Stimulated activated naive B cell treated with anti-CD40 and anti-IgM and Interleukin-4, amounts not matched to agents 10 μg/mL and 1 μg/mL and 100 μg/mL, for 72 hours (primary cell): Measurements from ENCODE around the gene FHAD1.

Experiments used
- ATAC-seq, 2 donors: fragments of 150-1000 bp; cut with Tn5 transposase; replicated peaks; 2 replicates each; pipeline ENCODE4 v1.10.0; 2021; ENCODE audit warnings: moderate library complexity in 1 of 2
- DNase-seq: peaks from one replicate; pipeline ENCODE4 v3.0.0; 2021
- H3K27ac Mint-ChIP-seq: one replicate; pipeline ENCODE4 v1.8.0; 2022; ENCODE audit warnings: mild to moderate bottlenecking, mixed read lengths
- H3K27me3 Mint-ChIP-seq, 2 donors: one replicate each; pipeline ENCODE4 v1.8.0; 2022; ENCODE audit warnings: mixed read lengths in 2 of 2
- H3K36me3 Mint-ChIP-seq, 2 donors: one replicate each; pipeline ENCODE4 v1.8.0; 2022; ENCODE audit warnings: mixed read lengths in 2 of 2, mild to moderate bottlenecking in 1 of 2
- H3K4me1 Mint-ChIP-seq, 2 donors: one replicate each; pipeline ENCODE4 v1.8.0; 2022; ENCODE audit warnings: mixed read lengths in 2 of 2, mild to moderate bottlenecking in 1 of 2
- H3K4me3 Mint-ChIP-seq, 2 donors: one replicate each; pipeline ENCODE4 v1.8.0; 2022; ENCODE audit warnings: mild to moderate bottlenecking in 2 of 2, mixed read lengths in 2 of 2, moderate library complexity in 1 of 2
- H3K9me3 Mint-ChIP-seq, 2 donors: one replicate each; pipeline ENCODE4 v1.8.0; 2022; ENCODE audit warnings: mixed read lengths in 2 of 2, mild to moderate bottlenecking in 1 of 2

Gene FHAD1

GRCh38 chr1:15272009-15272781 lies 25.2 kb downstream of the FHAD1 start:
- Mint-ChIP-seq H3K4me3 (no peak overlapping the region), H3K36me3 (no peaks in the 10 kb centered on the region), H3K9me3 (no peaks in the 10 kb centered on the region), H3K27me3 (peaks cover 24 to 42% of the 10 kb centered on the region in 2 donors), H3K27ac (no peak overlapping the region), H3K4me1 (no peaks in the 10 kb centered on the region)
- peak; percentile 11 for DNase-seq
- ATAC-seq, result peak; percentile 69 to 83

- DNase-seq, result no peak
- peaks cover 24 to 45% of the 10 kb centered on the region in 2 donors for H3K27me3 Mint-ChIP-seq
- ATAC-seq, result peak in 1 of 2 donors; percentile 2
- no peaks in the 10 kb centered on the region for H3K36me3 Mint-ChIP-seq
- no peak overlapping the region for H3K4me3 Mint-ChIP-seq
- no peaks in the 10 kb centered on the region for H3K9me3 Mint-ChIP-seq
- no peak overlapping the region for H3K27ac Mint-ChIP-seq
- H3K4me1 Mint-ChIP-seq, result no peaks in the 10 kb centered on the region
Measured at GRCh38 chr1:15272782-15273127, 25.7 kb downstream of the FHAD1 start.

- no peaks in the 10 kb centered on the region for H3K4me1 Mint-ChIP-seq
- no peaks in the 10 kb centered on the region for H3K36me3 Mint-ChIP-seq
- H3K27me3 Mint-ChIP-seq, result peaks cover 24 to 45% of the 10 kb centered on the region in 2 donors
- no peaks in the 10 kb centered on the region for H3K9me3 Mint-ChIP-seq
- no peak overlapping the region for H3K27ac Mint-ChIP-seq
- DNase-seq (no peak), ATAC-seq (no peak)
- no peak overlapping the region for H3K4me3 Mint-ChIP-seq
Measured at GRCh38 chr1:15273274-15273673, 26.3 kb downstream of the FHAD1 start.

GRCh38 chr1:15275921-15276683 lies 29.1 kb downstream of the FHAD1 start:
- ATAC-seq (no peak), DNase-seq (no peak)
- Mint-ChIP-seq H3K9me3 (no peaks in the 10 kb centered on the region), H3K27me3 (peaks cover 24 to 40% of the 10 kb centered on the region in 2 donors), H3K4me1 (no peaks in the 10 kb centered on the region), H3K27ac (no peak overlapping the region), H3K4me3 (no peak overlapping the region), H3K36me3 (no peaks in the 10 kb centered on the region)

GRCh38 chr1:15276691-15277446 lies 29.8 kb downstream of the FHAD1 start:
- ATAC-seq (no peak), DNase-seq (no peak)
- Mint-ChIP-seq H3K4me1 (no peaks in the 10 kb centered on the region), H3K27ac (no peak overlapping the region), H3K27me3 (peaks cover 25 to 41% of the 10 kb centered on the region in 2 donors), H3K4me3 (no peak overlapping the region), H3K36me3 (no peaks in the 10 kb centered on the region), H3K9me3 (no peaks in the 10 kb centered on the region)

- Mint-ChIP-seq H3K4me3 (no peak overlapping the region), H3K27me3 (peaks cover 21 to 36% of the 10 kb centered on the region in 2 donors), H3K9me3 (no peaks in the 10 kb centered on the region), H3K4me1 (no peaks in the 10 kb centered on the region), H3K36me3 (no peaks in the 10 kb centered on the region), H3K27ac (no peak overlapping the region)
- no peak for ATAC-seq
- DNase-seq, result no peak
Measured at GRCh38 chr1:15277447-15277838, 30.4 kb downstream of the FHAD1 start.

GRCh38 chr1:15277933-15278332 lies 30.9 kb downstream of the FHAD1 start:
- Mint-ChIP-seq H3K27ac (no peak overlapping the region), H3K4me3 (no peak overlapping the region), H3K4me1 (no peaks in the 10 kb centered on the region), H3K9me3 (no peaks in the 10 kb centered on the region), H3K27me3 (peaks cover 17 to 32% of the 10 kb centered on the region in 2 donors), H3K36me3 (no peaks in the 10 kb centered on the region)
- ATAC-seq (no peak), DNase-seq (no peak)

GRCh38 chr1:15279576-15280230 lies 32.7 kb downstream of the FHAD1 start:
- Mint-ChIP-seq H3K4me1 (no peaks in the 10 kb centered on the region), H3K4me3 (no peak overlapping the region), H3K36me3 (no peaks in the 10 kb centered on the region), H3K27ac (no peak overlapping the region), H3K27me3 (peaks cover 13 to 27% of the 10 kb centered on the region in 2 donors), H3K9me3 (no peaks in the 10 kb centered on the region)
- no peak for ATAC-seq
- DNase-seq, result no peak

- peaks cover 11 to 27% of the 10 kb centered on the region in 2 donors for H3K27me3 Mint-ChIP-seq
- DNase-seq (no peak), ATAC-seq (no peak)
- no peaks in the 10 kb centered on the region for H3K9me3 Mint-ChIP-seq
- H3K4me1 Mint-ChIP-seq, result no peaks in the 10 kb centered on the region
- no peak overlapping the region for H3K4me3 Mint-ChIP-seq
- no peaks in the 10 kb centered on the region for H3K36me3 Mint-ChIP-seq
- no peak overlapping the region for H3K27ac Mint-ChIP-seq
Measured at GRCh38 chr1:15280416-15280815, 33.4 kb downstream of the FHAD1 start.

- DNase-seq (no peak), ATAC-seq (no peak)
- H3K27ac Mint-ChIP-seq, result no peak overlapping the region
- peaks cover 0 to 4% of the 10 kb centered on the region in 2 donors for H3K36me3 Mint-ChIP-seq
- no peaks in the 10 kb centered on the region for H3K4me1 Mint-ChIP-seq
- H3K9me3 Mint-ChIP-seq, result peaks cover 8 to 10% of the 10 kb centered on the region in 2 donors
- H3K4me3 Mint-ChIP-seq, result no peak overlapping the region
- peaks cover 14 to 20% of the 10 kb centered on the region in 2 donors for H3K27me3 Mint-ChIP-seq
Measured at GRCh38 chr1:15282038-15282437, 35.0 kb downstream of the FHAD1 start.

- no peak overlapping the region for H3K4me3 Mint-ChIP-seq
- H3K36me3 Mint-ChIP-seq, result peaks cover 0 to 4% of the 10 kb centered on the region in 2 donors
- H3K27me3 Mint-ChIP-seq, result peaks cover 20% of the 10 kb centered on the region in 2 donors
- H3K27ac Mint-ChIP-seq, result no peak overlapping the region
- H3K9me3 Mint-ChIP-seq, result peaks cover 12 to 14% of the 10 kb centered on the region in 2 donors
- no peaks in the 10 kb centered on the region for H3K4me1 Mint-ChIP-seq
- DNase-seq (no peak), ATAC-seq (no peak)
Measured at GRCh38 chr1:15282810-15283474, 35.9 kb downstream of the FHAD1 start.

- Mint-ChIP-seq H3K36me3 (peaks cover 0 to 4% of the 10 kb centered on the region in 2 donors), H3K27me3 (peaks cover 22 to 26% of the 10 kb centered on the region in 2 donors), H3K4me3 (no peak overlapping the region), H3K9me3 (peaks cover 13 to 14% of the 10 kb centered on the region in 2 donors), H3K27ac (no peak overlapping the region), H3K4me1 (no peaks in the 10 kb centered on the region)
- DNase-seq (no peak), ATAC-seq (no peak)
Measured at GRCh38 chr1:15283526-15283925, 36.5 kb downstream of the FHAD1 start.

GRCh38 chr1:15286452-15286851 lies 39.4 kb downstream of the FHAD1 start:
- peaks cover 0 to 4% of the 10 kb centered on the region in 2 donors for H3K36me3 Mint-ChIP-seq
- peaks cover 12 to 28% of the 10 kb centered on the region in 2 donors for H3K27me3 Mint-ChIP-seq
- peaks cover 13 to 14% of the 10 kb centered on the region in 2 donors for H3K9me3 Mint-ChIP-seq
- peaks cover 0 to 2% of the 10 kb centered on the region in 2 donors for H3K4me1 Mint-ChIP-seq
- no peak overlapping the region for H3K27ac Mint-ChIP-seq
- DNase-seq (no peak), ATAC-seq (no peak)
- no peak overlapping the region for H3K4me3 Mint-ChIP-seq
